K562 (cell line): ENCODE measurements around the gene H2BK1. TPM values are rescaled to one million over a fixed set of nuclear protein-coding genes. Genes with fewer than 3 reads are reported as not detected.

Source experiments
- ARHGAP35 ChIP-seq: fragments of 450-650 bp; IDR thresholded peaks from 2 replicates; pipeline ENCODE4 v1.6.1; 2018; ENCODE audit not compliant: partially characterized antibody
- DIDO1 ChIP-seq: fragments of 450-650 bp; IDR thresholded peaks from 2 replicates; pipeline ENCODE4 v1.6.1; 2016; ENCODE audit warnings: low read depth, missing biosample characterization, missing genetic modification characterization
- HDAC6 ChIP-seq: IDR thresholded peaks from 2 replicates; pipeline ENCODE4 v1.6.1; 2012; ENCODE audit warnings: low read depth, mild to moderate bottlenecking, control low read depth, inconsistent platforms, low read length, moderate library complexity
- KHSRP ChIP-seq: fragments of 450-650 bp; IDR thresholded peaks from 2 replicates; pipeline ENCODE4 v1.6.1; 2017
- MEF2A ChIP-seq: IDR thresholded peaks from 2 replicates; pipeline ENCODE4 v1.6.1; 2011; ENCODE audit warnings: low read depth, mild to moderate bottlenecking, low read length, moderate library complexity; ENCODE audit not compliant: control insufficient read depth
- MYC ChIP-seq, 2 experiments: fragments of 250-450 bp in 1 of 2; sonication (Bioruptor Pico) in 1 of 2; IDR thresholded peaks; 2 replicates each; pipeline versions ENCODE4 v1.5.1 to v1.6.1; 2012 to 2021; ENCODE audit warnings: low read depth in 2 of 2, borderline replicate concordance in 1 of 2, improper control_type of control experiment in 1 of 2, low read length in 1 of 2, mild to moderate bottlenecking in 1 of 2, moderate library complexity in 1 of 2
- NFRKB ChIP-seq: fragments of 450-650 bp; IDR thresholded peaks from 2 replicates; pipeline ENCODE4 v1.6.1; 2016; ENCODE audit warnings: low read depth
- NR4A1 ChIP-seq, 2 experiments: fragments of 250-450 bp in 1 of 2; fragments of 450-650 bp in 1 of 2; sonication (Bioruptor Pico) in 1 of 2; IDR thresholded peaks; 2 replicates each; pipeline versions ENCODE4 v1.4.0 to v1.6.1; 2016 to 2020; ENCODE audit warnings: mild to moderate bottlenecking in 2 of 2, missing compliant biosample characterization in 1 of 2, missing genetic modification characterization in 1 of 2, moderate library complexity in 1 of 2
- PRPF4 ChIP-seq: fragments of 200-400 bp; formaldehyde crosslinking; IDR thresholded peaks from one replicate; pipeline ENCODE4 v1.6.1; 2017; ENCODE audit warnings: low read length, low read depth, mild to moderate bottlenecking; ENCODE audit not compliant: insufficient read depth, poor library complexity, severe bottlenecking
- RHOXF2B ChIP-seq: fragments of 250-450 bp; sonication (Bioruptor Pico); conservative IDR thresholded peaks from 2 replicates; pipeline ENCODE4 v1.5.1; 2021
- SAFB2 ChIP-seq: fragments of 200-400 bp; formaldehyde crosslinking; IDR thresholded peaks from 2 replicates; pipeline ENCODE4 v1.6.1; 2018; ENCODE audit warnings: borderline replicate concordance, low read length, low read depth, moderate library complexity; ENCODE audit not compliant: severe bottlenecking
- SIX5 ChIP-seq, 2 experiments: IDR thresholded peaks; 2 replicates each; pipeline ENCODE4 v1.6.1; 2011; ENCODE audit warnings: low read length in 2 of 2, borderline replicate concordance in 1 of 2, low read depth in 1 of 2, mild to moderate bottlenecking in 1 of 2, moderate library complexity in 1 of 2; ENCODE audit not compliant: insufficient read depth in 1 of 2
- SMARCA4 ChIP-seq: fragments of 450-650 bp; IDR thresholded peaks from 2 replicates; pipeline ENCODE4 v1.6.1; 2016
- SPI1 ChIP-seq: IDR thresholded peaks from 2 replicates; pipeline ENCODE4 v1.6.1; 2011; ENCODE audit warnings: low read depth, low read length, control low read depth, borderline replicate concordance
- XRCC5 ChIP-seq: fragments of 200-400 bp; formaldehyde crosslinking; IDR thresholded peaks from 2 replicates; pipeline ENCODE4 v1.6.1; 2017; ENCODE audit warnings: low read depth, mild to moderate bottlenecking, low read length
- YY1 ChIP-seq, 3 experiments: IDR thresholded peaks; 2 replicates each; pipeline ENCODE4 v1.6.1; 2011; ENCODE audit warnings: low read length in 2 of 3, mild to moderate bottlenecking in 2 of 3, moderate library complexity in 2 of 3, borderline replicate concordance in 1 of 3, control low read depth in 1 of 3, low read depth in 1 of 3; ENCODE audit not compliant: insufficient read depth in 3 of 3, insufficient replicate concordance in 2 of 3, control insufficient read depth in 1 of 3, insufficient read length in 1 of 3; ENCODE audit errors: extremely low read depth in 1 of 3
- ZBED1 ChIP-seq: IDR thresholded peaks from 2 replicates; pipeline ENCODE4 v1.6.1; 2014
- ZNF146 ChIP-seq: IDR thresholded peaks from one replicate; pipeline ENCODE4 v1.6.1; 2018; ENCODE audit warnings: missing compliant biosample characterization; ENCODE audit not compliant: unreplicated experiment
- ZNF644 ChIP-seq: fragments of 200-800 bp; sonication (Bioruptor generic); IDR thresholded peaks from 2 replicates; pipeline ENCODE4 v1.6.1; 2016; ENCODE audit warnings: low read depth, missing genetic modification characterization, missing compliant biosample characterization
- ZNF77 ChIP-seq: fragments of 250-450 bp; sonication (Bioruptor Pico); IDR thresholded peaks from 2 replicates; pipeline ENCODE4 v1.5.0; 2020
- polyA plus RNA-seq, 8 experiments: library from polyadenylated mRNA; depleted of rRNA in 4 of 8; stranded (reverse) in 5 of 8; unstranded in 3 of 8; fragments of >200 nt; fragmentation: Nextera tagmentation in 2 of 8; fragmentation: Illumina TruSeq in 1 of 8; extraction: Ambion mirVana in 2 of 8; extraction: Trizol in 1 of 8; gene quantifications; 2 replicates each; pipeline versions ENCODE4 v1.2.1 to v1.2.3, GENCODE V29; 2011 to 2014; ENCODE audit warnings: inconsistent platforms in 1 of 8, missing spikeins in 1 of 8
- total RNA-seq, 7 experiments: library from RNA; depleted of rRNA in 6 of 7; stranded (reverse); fragments of >200 nt in 6 of 7; fragmentation: Illumina TruSeq in 2 of 7; extraction: Trizol in 2 of 7; gene quantifications; 2 replicates each; pipeline versions ENCODE4 v1.2.1 to v1.2.3, GENCODE V29; 2011 to 2021; ENCODE audit warnings: low replicate concordance in 1 of 7
- TF ChIP-seq, protein P1 (sequence below), 2 experiments: fragments of 450-650 bp in 1 of 2; IDR thresholded peaks; 2 replicates each; pipeline ENCODE4 v1.6.1; 2011 to 2017; ENCODE audit warnings: low read depth in 2 of 2, antibody characterized with exemption in 1 of 2, borderline replicate concordance in 1 of 2, low read length in 1 of 2, mild to moderate bottlenecking in 1 of 2, mixed read lengths in 1 of 2; ENCODE audit not compliant: control insufficient read depth in 1 of 2
- TF ChIP-seq, protein P2 (sequence below): fragments of 250-450 bp; sonication (Bioruptor Pico); IDR thresholded peaks from 2 replicates; pipeline ENCODE4 v1.5.1; 2021; ENCODE audit warnings: mild to moderate bottlenecking

H2BK1 gene
- total and polyA plus RNA-seq, 9 of the 15 experiments (the other 6 are each of a cell fraction or from before 2014, with no cell fraction given), result not detected

DNA sequence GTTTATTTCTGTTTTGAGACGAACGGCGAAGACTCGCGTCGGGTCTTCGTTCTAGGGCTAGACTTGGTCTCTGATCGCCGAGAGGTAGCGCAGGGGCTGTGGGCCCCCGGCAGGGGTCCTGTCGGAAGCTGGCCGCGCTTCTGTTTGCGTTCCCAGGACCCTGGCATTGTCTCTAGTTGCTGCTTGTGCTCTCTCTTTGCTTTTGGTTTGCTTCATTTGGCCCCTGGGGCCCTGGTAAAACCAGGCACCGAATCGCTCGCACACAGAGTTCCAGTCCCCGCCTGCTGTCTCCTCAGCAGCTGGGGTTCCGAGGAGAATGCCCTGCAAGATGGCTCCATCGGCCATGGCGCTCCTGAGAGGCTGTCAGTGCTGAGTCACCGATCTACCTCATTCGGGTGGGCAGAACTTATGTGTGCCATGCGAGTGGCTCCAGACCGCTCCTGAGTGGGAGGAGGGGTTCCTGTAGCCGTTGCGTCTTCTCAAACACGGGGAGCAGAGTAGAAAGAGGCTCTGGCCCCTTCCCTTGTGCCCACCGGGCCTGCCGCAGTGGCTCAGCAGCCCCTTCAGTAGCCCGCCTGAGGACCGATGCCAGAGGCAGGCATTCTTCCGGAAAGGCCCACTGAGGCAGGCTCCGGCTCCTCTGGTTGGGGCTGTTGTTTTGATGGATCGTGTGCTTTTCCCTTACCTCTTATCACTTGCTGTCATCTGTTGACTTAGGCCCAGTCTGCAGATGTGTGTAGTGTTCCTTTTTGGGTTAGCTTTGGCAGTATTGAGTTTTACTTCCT is 22.8 kb upstream of the H2BK1 start (continued):
- TF ChIP-seq, protein P1, sequence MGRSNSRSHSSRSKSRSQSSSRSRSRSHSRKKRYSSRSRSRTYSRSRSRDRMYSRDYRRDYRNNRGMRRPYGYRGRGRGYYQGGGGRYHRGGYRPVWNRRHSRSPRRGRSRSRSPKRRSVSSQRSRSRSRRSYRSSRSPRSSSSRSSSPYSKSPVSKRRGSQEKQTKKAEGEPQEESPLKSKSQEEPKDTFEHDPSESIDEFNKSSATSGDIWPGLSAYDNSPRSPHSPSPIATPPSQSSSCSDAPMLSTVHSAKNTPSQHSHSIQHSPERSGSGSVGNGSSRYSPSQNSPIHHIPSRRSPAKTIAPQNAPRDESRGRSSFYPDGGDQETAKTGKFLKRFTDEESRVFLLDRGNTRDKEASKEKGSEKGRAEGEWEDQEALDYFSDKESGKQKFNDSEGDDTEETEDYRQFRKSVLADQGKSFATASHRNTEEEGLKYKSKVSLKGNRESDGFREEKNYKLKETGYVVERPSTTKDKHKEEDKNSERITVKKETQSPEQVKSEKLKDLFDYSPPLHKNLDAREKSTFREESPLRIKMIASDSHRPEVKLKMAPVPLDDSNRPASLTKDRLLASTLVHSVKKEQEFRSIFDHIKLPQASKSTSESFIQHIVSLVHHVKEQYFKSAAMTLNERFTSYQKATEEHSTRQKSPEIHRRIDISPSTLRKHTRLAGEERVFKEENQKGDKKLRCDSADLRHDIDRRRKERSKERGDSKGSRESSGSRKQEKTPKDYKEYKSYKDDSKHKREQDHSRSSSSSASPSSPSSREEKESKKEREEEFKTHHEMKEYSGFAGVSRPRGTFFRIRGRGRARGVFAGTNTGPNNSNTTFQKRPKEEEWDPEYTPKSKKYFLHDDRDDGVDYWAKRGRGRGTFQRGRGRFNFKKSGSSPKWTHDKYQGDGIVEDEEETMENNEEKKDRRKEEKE (IDR thresholded peaks at IDR 0.05; ENCODE audit: borderline replicate concordance in 1 of 2, control insufficient read depth in 1 of 2, low read depth in 2 of 2, low read length in 1 of 2), result no peak
- no peak for TF ChIP-seq ZNF644 (tag)
- peak; percentile 12 for TF ChIP-seq MYC (IDR thresholded peaks at IDR 0.05; ENCODE audit: low read depth, low read length)
- TF ChIP-seq MYC (CRISPR knock-in tag; IDR thresholded peaks at IDR 0.05; ENCODE audit: borderline replicate concordance, low read depth), result no peak
- TF ChIP-seq YY1 (IDR thresholded peaks at IDR 0.05; ENCODE audit: borderline replicate concordance in 1 of 3, control insufficient read depth in 1 of 3, extremely low read depth in 1 of 3, insufficient read depth in 3 of 3, insufficient read length in 1 of 3, insufficient replicate concordance in 2 of 3, low read depth in 1 of 3, low read length in 2 of 3), result peak; percentile 55 to 92 (median 83)
- no peak for TF ChIP-seq ZNF77 (CRISPR knock-in tag)
- TF ChIP-seq ZNF146 (CRISPR knock-in tag), result no peak
- TF ChIP-seq KHSRP, result no peak
- no peak for TF ChIP-seq ARHGAP35
- TF ChIP-seq PRPF4, result no peak
- no peak; the same call in 1 of the 2 replicates for TF ChIP-seq NFRKB
- TF ChIP-seq MEF2A, result no peak
- TF ChIP-seq, protein P2, sequence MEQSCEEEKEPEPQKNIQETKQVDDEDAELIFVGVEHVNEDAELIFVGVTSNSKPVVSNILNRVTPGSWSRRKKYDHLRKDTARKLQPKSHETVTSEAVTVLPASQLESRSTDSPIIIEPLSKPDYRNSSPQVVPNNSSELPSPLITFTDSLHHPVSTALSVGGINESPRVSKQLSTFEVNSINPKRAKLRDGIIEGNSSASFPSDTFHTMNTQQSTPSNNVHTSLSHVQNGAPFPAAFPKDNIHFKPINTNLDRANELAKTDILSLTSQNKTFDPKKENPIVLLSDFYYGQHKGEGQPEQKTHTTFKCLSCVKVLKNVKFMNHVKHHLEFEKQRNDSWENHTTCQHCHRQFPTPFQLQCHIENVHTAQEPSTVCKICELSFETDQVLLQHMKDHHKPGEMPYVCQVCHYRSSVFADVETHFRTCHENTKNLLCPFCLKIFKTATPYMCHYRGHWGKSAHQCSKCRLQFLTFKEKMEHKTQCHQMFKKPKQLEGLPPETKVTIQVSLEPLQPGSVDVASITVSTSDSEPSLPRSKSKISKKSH, result no peak
- TF ChIP-seq ZBED1, result peak; percentile 20; the same call in 1 of the 2 replicates
- no peak for TF ChIP-seq DIDO1 (tag)
- TF ChIP-seq SPI1, result 0 out of 2 replicates have a peak, but pooled peaks have one; percentile 3
- TF ChIP-seq SAFB2, result no peak
- no peak for TF ChIP-seq HDAC6
- TF ChIP-seq RHOXF2B (CRISPR knock-in tag), result no peak
- no peak for TF ChIP-seq SIX5 (IDR thresholded peaks at IDR 0.05; ENCODE audit: borderline replicate concordance in 1 of 2, insufficient read depth in 1 of 2, low read depth in 1 of 2, low read length in 2 of 2)
- no peak for TF ChIP-seq NR4A1 (CRISPR knock-in tag; IDR thresholded peaks at IDR 0.05)
- TF ChIP-seq NR4A1 (tag; IDR thresholded peaks at IDR 0.05), result peak; percentile 34; the same call in 1 of the 2 replicates
- TF ChIP-seq XRCC5, result no peak
- peak; percentile 64 for TF ChIP-seq SMARCA4
